H1 (cell line): Measurements from ENCODE around the gene NDUFAF7. TPM values are rescaled to one million over a fixed set of nuclear protein-coding genes. Genes with fewer than 3 reads are reported as not detected.

ENCODE experiments used
- CTCF ChIA-PET: fragments of 300-600 bp; sonication (Branson Sonifier 250); formaldehyde crosslinking; loops from one replicate; lab custom pipeline; 2021; ENCODE audit not compliant: partially characterized antibody; lab: Charles Lee
- POLR2A ChIA-PET: fragments of 300-600 bp; sonication (Branson Sonifier 250); formaldehyde crosslinking; loops from one replicate; lab custom pipeline; 2021; ENCODE audit warnings: inconsistent platforms; ENCODE audit not compliant: partially characterized antibody; lab: Charles Lee
- DNase-seq, 2 experiments: peaks; one replicate each; pipeline versions ENCODE4 v3.0.0 to v3.0.0-alpha.2; 2010 to 2022; ENCODE audit warnings: low spot score in 2 of 2, low read depth in 1 of 2, mixed read lengths in 1 of 2
- FAIRE-seq: peaks from 2 replicates; lab custom pipeline; 2011; peaks lifted over from hg19 to GRCh38; lab: Jason Lieb, UNC
- H2AFZ ChIP-seq: 2 replicates; pipeline ENCODE4 v1.8.1; 2012; ENCODE audit warnings: low read length, inconsistent platforms
- H2AK5ac ChIP-seq: 2 replicates; pipeline ENCODE4 v1.6.1; 2013; ENCODE audit warnings: low read depth, low read length
- H2BK120ac ChIP-seq: replicated peaks from 2 replicates; pipeline ENCODE3; 2013; ENCODE audit warnings: low read depth, low read length, inconsistent platforms
- H2BK12ac ChIP-seq: 2 replicates; pipeline ENCODE4 v1.6.1; 2013; ENCODE audit warnings: low read depth, low read length
- H2BK15ac ChIP-seq: 2 replicates; pipeline ENCODE4 v1.6.1; 2013; ENCODE audit warnings: low read length
- H2BK20ac ChIP-seq: 2 replicates; pipeline ENCODE4 v1.6.1; 2013; ENCODE audit warnings: low read length
- H2BK5ac ChIP-seq: 2 replicates; pipeline ENCODE4 v1.6.1; 2013; ENCODE audit warnings: low read depth, low read length
- H3K14ac ChIP-seq: 2 replicates; pipeline ENCODE4 v1.6.1; 2013; ENCODE audit warnings: inconsistent platforms; ENCODE audit not compliant: insufficient read length
- H3K18ac ChIP-seq: 2 replicates; pipeline ENCODE4 v1.6.1; 2013; ENCODE audit warnings: low read length; ENCODE audit errors: extremely low read depth
- H3K23ac ChIP-seq: 2 replicates; pipeline ENCODE4 v1.6.1; 2013; ENCODE audit warnings: inconsistent platforms; ENCODE audit not compliant: insufficient read length
- H3K23me2 ChIP-seq: 2 replicates; pipeline ENCODE4 v1.6.1; 2013; ENCODE audit warnings: low read depth, low read length
- H3K27ac ChIP-seq: 2 replicates; pipeline ENCODE4 v1.6.1; 2011; ENCODE audit warnings: low read depth, low read length, inconsistent platforms
- H3K27me3 ChIP-seq, 4 experiments: replicated peaks in 1 of 4; 1 replicate in 1 of 4; 2 replicates in 3 of 4; pipeline versions ENCODE4 v1.6.1 to v1.8.1; 2011 to 2013; ENCODE audit warnings: low read length in 3 of 4, mild to moderate bottlenecking in 3 of 4, inconsistent platforms in 2 of 4, mixed read lengths in 2 of 4, moderate library complexity in 1 of 4; ENCODE audit not compliant: control insufficient read depth in 3 of 4, insufficient read depth in 3 of 4; ENCODE audit errors: extremely low read depth in 1 of 4
- H3K36me3 ChIP-seq, 4 experiments: 2 replicates each; pipeline versions ENCODE4 v1.6.1 to v1.8.1; 2011 to 2013; ENCODE audit warnings: mild to moderate bottlenecking in 4 of 4, low read length in 3 of 4, moderate library complexity in 2 of 4, control low read depth in 1 of 4, inconsistent platforms in 1 of 4; ENCODE audit not compliant: insufficient read depth in 4 of 4, control insufficient read depth in 2 of 4
- H3K4ac ChIP-seq: replicated peaks from 2 replicates; pipeline ENCODE3; 2013; ENCODE audit warnings: low read length, low read depth, mixed read lengths, inconsistent platforms; ENCODE audit not compliant: insufficient read length
- H3K4me1 ChIP-seq, 4 experiments: replicated peaks in 1 of 4; 1 replicate in 1 of 4; 2 replicates in 3 of 4; pipeline versions ENCODE4 v1.6.1 to v1.8.1; 2011 to 2013; ENCODE audit warnings: low read length in 3 of 4, inconsistent platforms in 2 of 4, mixed read lengths in 1 of 4; ENCODE audit not compliant: insufficient read depth in 4 of 4, control insufficient read depth in 3 of 4
- H3K4me2 ChIP-seq, 2 experiments: 2 replicates each; pipeline versions ENCODE4 v1.6.1 to v1.8.1; 2011 to 2013; ENCODE audit warnings: low read depth in 2 of 2, low read length in 2 of 2, control low read depth in 1 of 2, inconsistent platforms in 1 of 2, mild to moderate bottlenecking in 1 of 2; ENCODE audit not compliant: insufficient read depth in 1 of 2
- H3K4me3 ChIP-seq, 4 experiments: fragments of 200-600, 300-600 bp in 1 of 4; sonication (generic), shearing (Covaris generic), sonication (Bioruptor Twin) in 1 of 4; 2 replicates each; pipeline versions ENCODE4 v1.5.1 to v1.8.1; 2011 to 2016; ENCODE audit warnings: low read length in 4 of 4, low read depth in 3 of 4, control low read depth in 2 of 4, inconsistent platforms in 2 of 4, mild to moderate bottlenecking in 2 of 4, mixed read lengths in 1 of 4, moderate library complexity in 1 of 4; ENCODE audit not compliant: insufficient read depth in 2 of 4; ENCODE audit errors: extremely low read depth in 1 of 4
- H3K56ac ChIP-seq: replicated peaks from 2 replicates; pipeline ENCODE3; 2013; ENCODE audit warnings: low read depth, mild to moderate bottlenecking, mixed read lengths, low read length, inconsistent platforms; ENCODE audit not compliant: insufficient read length
- H3K79me1 ChIP-seq: 2 replicates; pipeline ENCODE4 v1.6.1; 2013; ENCODE audit warnings: low read depth, low read length, control low read depth
- H3K79me2 ChIP-seq, 2 experiments: 2 replicates each; pipeline versions ENCODE4 v1.6.1 to v1.8.1; 2012 to 2013; ENCODE audit warnings: low read length in 2 of 2, mild to moderate bottlenecking in 2 of 2, inconsistent platforms in 1 of 2; ENCODE audit not compliant: insufficient read depth in 2 of 2, control insufficient read depth in 1 of 2
- H3K9ac ChIP-seq, 4 experiments: replicated peaks in 1 of 4; 1 replicate in 1 of 4; 2 replicates in 3 of 4; pipeline versions ENCODE4 v1.6.1 to v1.8.1; 2011 to 2013; ENCODE audit warnings: low read depth in 3 of 4, low read length in 3 of 4, control low read depth in 2 of 4, mild to moderate bottlenecking in 2 of 4, moderate library complexity in 2 of 4, inconsistent platforms in 1 of 4; ENCODE audit errors: extremely low read depth in 1 of 4
- H3K9me3 ChIP-seq, 2 experiments: 2 replicates each; pipeline versions ENCODE4 v1.6.1 to v1.8.1; 2012 to 2013; ENCODE audit warnings: mild to moderate bottlenecking in 2 of 2, moderate library complexity in 2 of 2, control low read depth in 1 of 2, inconsistent platforms in 1 of 2, low read depth in 1 of 2, low read length in 1 of 2, mixed read lengths in 1 of 2; ENCODE audit not compliant: insufficient read depth in 2 of 2
- H4K20me1 ChIP-seq, 2 experiments: replicated peaks in 1 of 2; 2 replicates each; pipeline versions ENCODE3 to v1.8.1; 2011 to 2013; ENCODE audit warnings: inconsistent platforms in 2 of 2, low read length in 2 of 2, mild to moderate bottlenecking in 1 of 2; ENCODE audit not compliant: insufficient read depth in 2 of 2, control insufficient read depth in 1 of 2
- H4K5ac ChIP-seq: 2 replicates; pipeline ENCODE4 v1.6.1; 2013; ENCODE audit warnings: low read length, low read depth, mixed read lengths, inconsistent platforms; ENCODE audit not compliant: insufficient read length
- H4K8ac ChIP-seq: 2 replicates; pipeline ENCODE4 v1.8.0; 2013; ENCODE audit warnings: mild to moderate bottlenecking, moderate library complexity, low read length, inconsistent platforms; ENCODE audit not compliant: insufficient read depth; ENCODE audit errors: extremely low read depth
- H4K91ac ChIP-seq: replicated peaks from 2 replicates; pipeline ENCODE3; 2013; ENCODE audit warnings: low read length, mixed read lengths, inconsistent platforms; ENCODE audit not compliant: insufficient read length
- CBX8 ChIP-seq: fragments of 300-800, 300-1000 bp; sonication (generic); IDR thresholded peaks from 2 replicates; pipeline ENCODE4 v1.7.1; 2016; ENCODE audit warnings: low read depth, low read length, borderline replicate concordance
- CEBPB ChIP-seq: IDR thresholded peaks from 2 replicates; pipeline ENCODE4 v1.6.1; 2012; ENCODE audit warnings: low read depth, low read length
- EZH2 ChIP-seq: fragments of 200-600 bp; sonication (generic); IDR thresholded peaks from 2 replicates; pipeline ENCODE4 v1.7.1; 2012; ENCODE audit warnings: low read depth, mild to moderate bottlenecking, moderate library complexity, low read length, inconsistent platforms; ENCODE audit not compliant: severe bottlenecking
- GTF2F1 ChIP-seq: IDR thresholded peaks from 2 replicates; pipeline ENCODE4 v1.6.1; 2012; ENCODE audit warnings: low read depth, low read length, improper control_type of control experiment, borderline replicate concordance
- HDAC2 ChIP-seq, 2 experiments: fragments of 300-600 bp in 1 of 2; sonication (generic) in 1 of 2; IDR thresholded peaks; 2 replicates each; pipeline ENCODE4 v1.6.1; 2011 to 2012; ENCODE audit warnings: low read depth in 2 of 2, low read length in 2 of 2, mild to moderate bottlenecking in 2 of 2, moderate library complexity in 2 of 2, borderline replicate concordance in 1 of 2, inconsistent platforms in 1 of 2
- HDAC6 ChIP-seq: IDR thresholded peaks from one replicate; pipeline ENCODE4 v1.7.1; 2012; ENCODE audit warnings: low read depth, mild to moderate bottlenecking, inconsistent platforms, low read length, moderate library complexity
- KDM5A ChIP-seq: fragments of 200-600 bp; IDR thresholded peaks from 2 replicates; pipeline ENCODE4 v1.7.1; 2012; ENCODE audit warnings: mild to moderate bottlenecking, low read length, inconsistent platforms, mixed read lengths
- MAFK ChIP-seq: IDR thresholded peaks from 2 replicates; pipeline ENCODE4 v1.6.1; 2012; ENCODE audit warnings: low read depth, mild to moderate bottlenecking, improper control_type of control experiment, low read length
- NANOG ChIP-seq: IDR thresholded peaks from 2 replicates; pipeline ENCODE4 v1.6.1; 2011; ENCODE audit warnings: low read length, low read depth, mild to moderate bottlenecking, inconsistent platforms; ENCODE audit not compliant: insufficient read depth, poor library complexity, severe bottlenecking
- POLR2A ChIP-seq, 2 experiments: IDR thresholded peaks; 1 replicate in 1 of 2; 2 replicates in 1 of 2; pipeline ENCODE4 v1.6.1; 2011; ENCODE audit warnings: low read depth in 2 of 2, low read length in 2 of 2, mild to moderate bottlenecking in 2 of 2; ENCODE audit errors: control extremely low read depth in 1 of 2
- SP2 ChIP-seq: IDR thresholded peaks from 2 replicates; pipeline ENCODE4 v1.6.1; 2012; ENCODE audit warnings: mild to moderate bottlenecking, low read length, inconsistent platforms
- SP4 ChIP-seq: IDR thresholded peaks from 2 replicates; pipeline ENCODE4 v1.6.1; 2012; ENCODE audit warnings: low read length, inconsistent platforms
- TAF7 ChIP-seq: optimal IDR thresholded peaks from 2 replicates; pipeline ENCODE3; 2011; ENCODE audit warnings: low read depth, mild to moderate bottlenecking, inconsistent platforms, low read length, moderate library complexity, borderline replicate concordance
- WGBS, 2 experiments: shearing (Covaris generic) in 1 of 2; methylation state at CpG; one replicate each; pipeline versions ENCODE4 v1.1.6 to v1.1.7; 2013 to 2015; ENCODE audit warnings: low lambda C conversion rate in 2 of 2, mixed read lengths in 2 of 2, inconsistent platforms in 1 of 2, low coverage in 1 of 2, missing lambda C conversion rate in 1 of 2; ENCODE audit not compliant: insufficient replicate concordance in 2 of 2, insufficient coverage in 1 of 2, insufficient read length in 1 of 2; ENCODE audit errors: extremely low coverage in 1 of 2, missing lambda C conversion rate in 1 of 2; 5-methylcytosine and 5-hydroxymethylcytosine counted together
- polyA plus RNA-seq, 7 experiments: library from polyadenylated mRNA; depleted of rRNA in 3 of 7; stranded (reverse) in 5 of 7; unstranded in 2 of 7; fragments of >200 nt in 5 of 7; fragments of 200-250 nt in 2 of 7; gene quantifications; 1 replicate in 5 of 7; 2 replicates in 1 of 7; 4 replicates in 1 of 7; pipeline versions ENCODE4 v1.2.1 to v1.2.3, GENCODE V29; 2011 to 2013; ENCODE audit warnings: missing spikeins in 2 of 7, mixed read lengths in 2 of 7
- total RNA-seq: library from RNA; stranded (reverse); fragmentation: NEBNext Ultra II Directional; extraction: Animal tissue kit (Norgen Biotek cat#: 25700); gene quantifications from 2 replicates; pipeline ENCODE4 v1.2.1, GENCODE V29; 2021

The NDUFAF7 gene
- total and polyA plus RNA-seq, 2 of the 8 experiments (the other 6 are each of a cell fraction or from before 2014, with no cell fraction given) = 50.2 to 56.0 TPM

- Histone ChIP-seq H3K23me2 (no peaks in the 10 kb centered on the region), H3K56ac (no peak overlapping the region), H3K23ac (no peak overlapping the region), H4K91ac (no peak overlapping the region), H2BK12ac (no peak overlapping the region), H3K36me3 (peaks cover 31 to 93% (median 82%) of the 10 kb centered on the region in 4 experiments), H3K79me2 (peaks cover 8 to 59% of the 10 kb centered on the region in 2 experiments; a peak in 3 of 4 replicates), H3K14ac (no peak overlapping the region), H3K4me1 (no peaks in the 10 kb centered on the region; a peak in 1 of 7 replicates), H4K5ac (no peak overlapping the region), H2BK15ac (no peak overlapping the region), H3K27me3 (no peaks in the 10 kb centered on the region), H3K27ac (no peak overlapping the region), H3K9me3 (no peaks in the 10 kb centered on the region), H3K79me1 (peaks cover 5% of the 10 kb centered on the region; the same call in 1 of the 2 replicates), H4K20me1 (peaks cover 0 to 2% of the 10 kb centered on the region in 2 experiments), H3K4me2 (no peak overlapping the region), H2BK120ac (no peak overlapping the region), H3K9ac (no peak overlapping the region), H2BK20ac (no peak overlapping the region), H2BK5ac (no peak overlapping the region), H3K4ac (no peak overlapping the region), H2AK5ac (no peak overlapping the region), H3K4me3 (no peak overlapping the region), H2AFZ (no peak overlapping the region), H4K8ac (no peak overlapping the region), H3K18ac (no peak overlapping the region)
- ChIA-PET POLR2A (interaction anchor here (0.9 to 2.5 kb wide), 8 partner anchors 8 to 121 kb away, joined by 3 to 10 read pairs (median 4); partner anchors contain the start of genes CEBPZ, CEBPZOS and NDUFAF7), CTCF (interaction anchor here (1.0 to 4.4 kb wide), 4 partner anchors 21 to 51 kb away, joined by 3 to 13 read pairs (median 9); no protein-coding TSS in a partner anchor)
- FAIRE-seq (no peak), DNase-seq (no peak)
- TF ChIP-seq SP4 (no peak), TAF7 (no peak), HDAC2 (IDR thresholded peaks at IDR 0.05; ENCODE audit: borderline replicate concordance in 1 of 2, low read depth in 2 of 2, low read length in 2 of 2) (no peak), CBX8 (no peak), EZH2 (no peak), SP2 (no peak), NANOG (no peak), MAFK (no peak), GTF2F1 (no peak), CEBPB (no peak), HDAC6 (no peak), KDM5A (no peak), POLR2A (IDR thresholded peaks at IDR 0.05; ENCODE audit: control extremely low read depth in 1 of 2, low read depth in 2 of 2, low read length in 2 of 2) (no peak)
- WGBS, 2 experiments = 88% methylated on average over 4 of the region's 4 CpGs; no CpG with 5 or more reads in 1 of the 2 experiments
These were observed 12.4 kb upstream of the NDUFAF7 start for GRCh38 chr2:37219046-37219445.
